Keratinocyte (primary cell): ENCODE results near the gene FBXL13.

Experiments used
- CTCF ChIP-seq, 3 experiments: IDR thresholded peaks in 1 of 3; conservative IDR thresholded peaks in 1 of 3; optimal IDR thresholded peaks in 1 of 3; 2 replicates in 2 of 3; 3 replicates in 1 of 3; pipeline versions ENCODE3 to v1.5.1; 2011; ENCODE audit warnings: low read length in 3 of 3, mild to moderate bottlenecking in 3 of 3, moderate library complexity in 2 of 3, control low read depth in 1 of 3, inconsistent platforms in 1 of 3; ENCODE audit not compliant: insufficient read depth in 2 of 3; ENCODE audit errors: extremely low read depth in 1 of 3
- EZH2 ChIP-seq: IDR thresholded peaks from one replicate; pipeline ENCODE4 v1.6.1; 2012; ENCODE audit warnings: inconsistent platforms, mild to moderate bottlenecking, low read length, moderate library complexity

GRCh38 chr7:102912742-102913141, 161.9 kb downstream of the FBXL13 start, which contains the start of gene LRRC17:
- TF ChIP-seq CTCF (optimal IDR thresholded peaks at IDR 0.05 in 1 of 3, IDR thresholded peaks at IDR 0.05 in 1 of 3, conservative IDR thresholded peaks at IDR 0.05 in 1 of 3; ENCODE audit: extremely low read depth in 1 of 3, insufficient read depth in 2 of 3, low read length in 3 of 3) (no peak), EZH2 (no peak)
